Keratinocyte (primary cell): ENCODE data around the gene CTH. TPM values are rescaled to one million over a fixed set of nuclear protein-coding genes. Genes with fewer than 3 reads are reported as not detected.

Experiments
- DNase-seq: peaks from one replicate; pipeline ENCODE4 v3.0.0-alpha.2; 2011; ENCODE audit warnings: low read depth, missing footprints, low spot score
- FAIRE-seq: peaks from 2 replicates; lab custom pipeline; 2011; peaks lifted over from hg19 to GRCh38; lab: Jason Lieb, UNC
- H2AFZ ChIP-seq: 2 replicates; pipeline ENCODE4 v1.6.0; 2012; ENCODE audit warnings: low read length, control low read depth, inconsistent platforms; ENCODE audit not compliant: control insufficient read depth
- H3K27ac ChIP-seq: 2 replicates; pipeline ENCODE4 v1.5.1; 2011; ENCODE audit warnings: low read length; ENCODE audit not compliant: control insufficient read depth, insufficient read depth
- H3K27me3 ChIP-seq: 3 replicates; pipeline ENCODE4 v1.6.0; 2011; ENCODE audit warnings: low read length; ENCODE audit not compliant: control insufficient read depth, insufficient read depth; ENCODE audit errors: extremely low read depth
- H3K36me3 ChIP-seq, 2 experiments: 2 replicates in 1 of 2; 3 replicates in 1 of 2; pipeline ENCODE4 v1.5.1; 2011; ENCODE audit warnings: low read length in 2 of 2, mild to moderate bottlenecking in 1 of 2; ENCODE audit not compliant: control insufficient read depth in 2 of 2, insufficient read depth in 2 of 2; ENCODE audit errors: extremely low read depth in 1 of 2
- H3K4me1 ChIP-seq: 3 replicates; pipeline ENCODE4 v1.5.1; 2011; ENCODE audit warnings: low read length; ENCODE audit not compliant: control insufficient read depth, insufficient read depth; ENCODE audit errors: extremely low read depth
- H3K4me2 ChIP-seq: 3 replicates; pipeline ENCODE4 v1.6.0; 2011; ENCODE audit warnings: low read depth, low read length; ENCODE audit not compliant: control insufficient read depth, insufficient read depth; ENCODE audit errors: extremely low read depth
- H3K4me3 ChIP-seq, 3 experiments: fragments of 200-600 bp in 1 of 3; sonication (generic) in 1 of 3; 2 replicates in 2 of 3; 3 replicates in 1 of 3; pipeline ENCODE4 v1.5.1; 2011 to 2016; ENCODE audit warnings: low read length in 3 of 3, mild to moderate bottlenecking in 3 of 3, control low read depth in 2 of 3, inconsistent platforms in 1 of 3, low read depth in 1 of 3, mixed read lengths in 1 of 3, mixed run types in 1 of 3, moderate library complexity in 1 of 3; ENCODE audit not compliant: control insufficient read depth in 2 of 3, insufficient read depth in 2 of 3; ENCODE audit errors: extremely low read depth in 1 of 3
- H3K79me2 ChIP-seq: 2 replicates; pipeline ENCODE4 v1.6.0; 2012; ENCODE audit warnings: low read length; ENCODE audit not compliant: control insufficient read depth, insufficient read depth
- H3K9ac ChIP-seq: 3 replicates; pipeline ENCODE4 v1.6.0; 2011; ENCODE audit warnings: low read length; ENCODE audit not compliant: control insufficient read depth, insufficient read depth; ENCODE audit errors: extremely low read depth
- H3K9me1 ChIP-seq: 3 replicates; pipeline ENCODE4 v1.6.0; 2011; ENCODE audit warnings: low read length; ENCODE audit not compliant: control insufficient read depth, insufficient read depth; ENCODE audit errors: extremely low read depth
- H3K9me3 ChIP-seq: 2 replicates; pipeline ENCODE4 v1.5.1; 2012; ENCODE audit warnings: low read depth, low read length; ENCODE audit not compliant: control insufficient read depth
- H4K20me1 ChIP-seq: 3 replicates; pipeline ENCODE4 v1.6.0; 2011; ENCODE audit warnings: low read length; ENCODE audit not compliant: control insufficient read depth, insufficient read depth; ENCODE audit errors: extremely low read depth
- EZH2 ChIP-seq: IDR thresholded peaks from one replicate; pipeline ENCODE4 v1.6.1; 2012; ENCODE audit warnings: inconsistent platforms, mild to moderate bottlenecking, low read length, moderate library complexity
- dilution Hi-C: fragments of 300-500 bp; cut with MboI; formaldehyde crosslinking; loops from one replicate; pipeline ENCODE4 v1.7.0; 2020; ENCODE audit warnings: low sequenced_read_pairs; ENCODE audit not compliant: extremely low pct_ligation_motif_present
- polyA plus RNA-seq, 5 experiments: library from polyadenylated mRNA; depleted of rRNA in 3 of 5; stranded (reverse) in 3 of 5; stranded (forward) in 1 of 5; unstranded in 1 of 5; fragments of >200 nt; gene quantifications; 1 replicate in 1 of 5; 2 replicates in 3 of 5; 3 replicates in 1 of 5; pipeline versions ENCODE4 v1.2.1 to v1.2.3, GENCODE V29; 2011 to 2012; ENCODE audit warnings: missing spikeins in 2 of 5, low read depth in 1 of 5, low replicate concordance in 1 of 5
- TF ChIP-seq, protein P1 (sequence below), 3 experiments: IDR thresholded peaks in 1 of 3; conservative IDR thresholded peaks in 1 of 3; optimal IDR thresholded peaks in 1 of 3; 2 replicates in 2 of 3; 3 replicates in 1 of 3; pipeline versions ENCODE3 to v1.5.1; 2011; ENCODE audit warnings: low read length in 3 of 3, mild to moderate bottlenecking in 3 of 3, moderate library complexity in 2 of 3, control low read depth in 1 of 3, inconsistent platforms in 1 of 3; ENCODE audit not compliant: insufficient read depth in 2 of 3; ENCODE audit errors: extremely low read depth in 1 of 3

The CTH gene
- polyA plus RNA-seq, 1 donor (not counting 4 experiments of a cell fraction or from before 2014, with no cell fraction given) = 5.0 TPM

DNA sequence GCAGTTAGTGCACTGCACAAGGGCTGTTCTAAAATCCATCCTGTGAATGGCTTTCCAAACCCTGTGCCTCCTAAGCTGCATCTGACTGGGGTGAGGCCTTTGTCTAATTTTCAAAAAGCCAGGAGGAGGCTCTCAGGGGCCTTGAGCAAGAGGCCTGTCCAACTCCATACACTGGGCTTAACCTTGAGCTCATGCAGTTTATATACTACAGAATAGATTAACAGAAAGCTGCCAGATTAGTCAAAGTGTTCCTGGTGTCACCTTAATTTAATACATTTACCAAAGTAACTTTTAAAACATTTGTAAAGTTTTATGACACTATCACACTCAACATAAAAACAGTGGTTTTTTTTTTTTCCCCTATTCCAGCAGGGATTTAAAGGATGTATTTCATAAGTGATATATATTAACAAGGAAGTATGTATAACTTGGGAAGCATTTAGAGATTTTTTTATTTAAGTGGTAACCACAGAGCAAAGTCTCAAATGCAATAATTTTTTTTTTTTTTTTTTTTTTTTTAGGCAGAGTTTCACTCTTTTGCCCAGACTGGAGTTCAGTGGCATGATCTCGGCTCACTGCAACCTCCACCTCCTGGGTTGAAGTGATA lies 23.3 kb downstream of the CTH start:
- no peak overlapping the region for H3K9ac ChIP-seq
- no peak overlapping the region for H3K4me3 ChIP-seq
- H3K79me2 ChIP-seq = no peaks in the 10 kb centered on the region
- H3K9me3 ChIP-seq = no peaks in the 10 kb centered on the region
- H3K4me2 ChIP-seq = no peak overlapping the region
- peaks cover 2% of the 10 kb centered on the region for H3K4me1 ChIP-seq
- TF ChIP-seq, protein P1, sequence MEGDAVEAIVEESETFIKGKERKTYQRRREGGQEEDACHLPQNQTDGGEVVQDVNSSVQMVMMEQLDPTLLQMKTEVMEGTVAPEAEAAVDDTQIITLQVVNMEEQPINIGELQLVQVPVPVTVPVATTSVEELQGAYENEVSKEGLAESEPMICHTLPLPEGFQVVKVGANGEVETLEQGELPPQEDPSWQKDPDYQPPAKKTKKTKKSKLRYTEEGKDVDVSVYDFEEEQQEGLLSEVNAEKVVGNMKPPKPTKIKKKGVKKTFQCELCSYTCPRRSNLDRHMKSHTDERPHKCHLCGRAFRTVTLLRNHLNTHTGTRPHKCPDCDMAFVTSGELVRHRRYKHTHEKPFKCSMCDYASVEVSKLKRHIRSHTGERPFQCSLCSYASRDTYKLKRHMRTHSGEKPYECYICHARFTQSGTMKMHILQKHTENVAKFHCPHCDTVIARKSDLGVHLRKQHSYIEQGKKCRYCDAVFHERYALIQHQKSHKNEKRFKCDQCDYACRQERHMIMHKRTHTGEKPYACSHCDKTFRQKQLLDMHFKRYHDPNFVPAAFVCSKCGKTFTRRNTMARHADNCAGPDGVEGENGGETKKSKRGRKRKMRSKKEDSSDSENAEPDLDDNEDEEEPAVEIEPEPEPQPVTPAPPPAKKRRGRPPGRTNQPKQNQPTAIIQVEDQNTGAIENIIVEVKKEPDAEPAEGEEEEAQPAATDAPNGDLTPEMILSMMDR (optimal IDR thresholded peaks at IDR 0.05 in 1 of 3, IDR thresholded peaks at IDR 0.05 in 1 of 3, conservative IDR thresholded peaks at IDR 0.05 in 1 of 3; ENCODE audit: extremely low read depth in 1 of 3, insufficient read depth in 2 of 3, low read length in 3 of 3) = no peak
- no peak for TF ChIP-seq EZH2
- no peaks in the 10 kb centered on the region for H3K9me1 ChIP-seq
- no peak for FAIRE-seq
- H4K20me1 ChIP-seq = no peaks in the 10 kb centered on the region
- dilution Hi-C loops = no loop called here
- H3K27me3 ChIP-seq = no peaks in the 10 kb centered on the region
- no peak for DNase-seq
- H3K27ac ChIP-seq = no peak overlapping the region
- H2AFZ ChIP-seq = no peak overlapping the region
- H3K36me3 ChIP-seq = peaks cover 9 to 11% of the 10 kb centered on the region in 2 experiments

DNA sequence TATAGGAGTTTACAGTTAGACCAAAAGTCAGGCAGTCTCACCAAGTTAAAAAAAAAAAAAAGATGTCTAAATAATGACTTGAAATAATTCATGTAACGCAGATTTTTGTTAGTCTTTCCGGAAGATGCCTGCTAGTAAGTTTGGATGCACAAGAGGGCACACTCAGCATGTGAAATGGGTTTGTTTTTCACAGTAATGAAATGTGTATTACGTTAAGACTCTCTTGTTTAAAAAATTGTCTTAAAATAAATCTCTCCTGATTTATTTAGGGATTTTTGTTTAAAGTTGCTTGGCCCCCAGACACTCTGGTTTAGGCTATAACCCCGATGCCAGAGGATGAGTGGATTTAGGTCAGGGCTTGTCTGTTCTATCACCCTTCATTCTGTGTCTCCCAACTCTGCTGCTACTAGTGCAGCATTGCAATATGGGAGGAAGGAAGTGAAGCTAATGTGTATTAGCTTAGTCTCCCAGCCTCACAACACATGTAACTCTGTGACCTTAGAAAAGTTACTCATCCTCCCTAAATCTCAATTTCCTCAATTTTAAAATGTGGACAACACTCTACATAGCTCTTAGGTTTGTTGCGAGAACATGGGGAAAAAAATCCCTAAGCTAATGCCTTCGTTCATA lies 25.7 kb downstream of the CTH start:
- H3K79me2 ChIP-seq = no peaks in the 10 kb centered on the region
- no peaks in the 10 kb centered on the region for H3K27me3 ChIP-seq
- H3K9me1 ChIP-seq = no peaks in the 10 kb centered on the region
- no peaks in the 10 kb centered on the region for H4K20me1 ChIP-seq
- peaks cover 11% of the 10 kb centered on the region in 2 experiments for H3K36me3 ChIP-seq
- H3K4me2 ChIP-seq = no peak overlapping the region
- H3K9me3 ChIP-seq = no peaks in the 10 kb centered on the region
- H2AFZ ChIP-seq = no peak overlapping the region
- no peak overlapping the region for H3K9ac ChIP-seq
- H3K4me1 ChIP-seq = no peaks in the 10 kb centered on the region
- TF ChIP-seq, protein P1 (optimal IDR thresholded peaks at IDR 0.05 in 1 of 3, IDR thresholded peaks at IDR 0.05 in 1 of 3, conservative IDR thresholded peaks at IDR 0.05 in 1 of 3; ENCODE audit: extremely low read depth in 1 of 3, insufficient read depth in 2 of 3, low read length in 3 of 3) = no peak
- no peak for TF ChIP-seq EZH2
- FAIRE-seq (no peak), DNase-seq (no peak)
- H3K27ac ChIP-seq = no peak overlapping the region
- dilution Hi-C loops = no loop called here
- no peak overlapping the region for H3K4me3 ChIP-seq
